Type B pancreatic cell (in vitro differentiated cells): Measurements from ENCODE around the gene SLC49A4. TPM values are rescaled to one million over a fixed set of nuclear protein-coding genes. Genes with fewer than 3 reads are reported as not detected.
A peak's percentile ranks its signal among the peaks of the same experiment; 100 is the strongest.

Experiments
- DNase-seq: peaks from one replicate; pipeline ENCODE4 v3.0.0; 2021; ENCODE audit warnings: mixed read lengths; ENCODE audit not compliant: unreplicated experiment; ENCODE audit errors: extremely low spot score
- H3K27ac Mint-ChIP-seq: 2 replicates; pipeline ENCODE4 v1.8.0; 2021; ENCODE audit warnings: mild to moderate bottlenecking, mixed read lengths
- H3K27me3 Mint-ChIP-seq: 2 replicates; pipeline ENCODE4 v1.8.0; 2021; ENCODE audit warnings: mixed read lengths
- H3K36me3 Mint-ChIP-seq: 2 replicates; pipeline ENCODE4 v1.8.0; 2021; ENCODE audit warnings: mixed read lengths
- H3K4me1 Mint-ChIP-seq: one replicate; pipeline ENCODE4 v1.8.0; 2021; ENCODE audit warnings: mixed read lengths; ENCODE audit not compliant: unreplicated experiment
- H3K4me3 Mint-ChIP-seq: 2 replicates; pipeline ENCODE4 v1.8.0; 2021; ENCODE audit warnings: mild to moderate bottlenecking, mixed read lengths
- H3K9me3 Mint-ChIP-seq: 2 replicates; pipeline ENCODE4 v1.8.0; 2021; ENCODE audit warnings: mixed read lengths
- total RNA-seq: library from RNA; stranded (reverse); gene quantifications from 2 replicates; pipeline ENCODE4 v1.2.1, GENCODE V29; 2021; ENCODE audit warnings: low replicate concordance
- TF ChIP-seq, protein P1 (sequence below): fragments of 200-600 bp; sonication (generic); conservative IDR thresholded peaks from 2 replicates; pipeline ENCODE4 v1.5.0; 2021; ENCODE audit warnings: antibody characterized with exemption, mild to moderate bottlenecking

SLC49A4 gene
- total RNA-seq, 1 donor from 2014 or later, result 19.4 TPM

DNA sequence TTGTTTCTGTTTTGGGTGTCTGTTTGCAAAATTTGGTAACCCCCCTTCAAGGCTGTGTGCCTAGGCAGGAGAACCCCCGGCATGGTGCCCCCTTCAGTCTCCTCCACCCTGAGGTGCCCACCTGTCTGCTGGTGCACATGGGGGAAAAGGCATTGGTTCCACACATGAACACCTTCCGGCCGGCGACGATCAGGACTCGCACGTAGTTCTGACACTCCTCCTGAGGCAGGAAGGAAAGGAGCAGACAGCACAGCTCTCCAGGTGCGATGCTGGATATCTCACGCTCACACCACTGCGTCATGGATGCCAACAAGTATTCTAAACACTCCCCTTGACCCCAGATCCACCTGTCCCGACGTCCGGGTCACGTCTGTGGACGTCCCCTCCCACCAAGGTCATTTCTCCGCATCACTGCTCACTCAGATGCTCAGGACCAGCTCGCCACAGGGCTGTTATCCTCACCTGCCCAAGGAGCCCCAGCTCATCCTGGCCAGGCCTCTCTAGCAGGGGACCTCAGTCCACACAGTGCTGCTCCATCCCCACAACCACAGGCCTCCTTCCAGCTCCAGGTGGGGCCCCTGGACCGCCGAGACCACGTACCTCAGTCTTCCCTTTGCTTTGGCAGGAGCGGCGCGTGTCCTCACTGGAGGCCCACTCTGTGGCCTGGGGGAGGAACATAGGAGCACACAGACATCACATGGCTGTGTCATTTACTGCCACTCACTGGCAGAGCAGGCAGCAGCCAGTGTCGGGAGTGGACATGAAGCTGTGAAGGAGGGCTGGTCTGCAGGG lies 133.7 kb downstream of the SLC49A4 start:
- Mint-ChIP-seq H3K36me3 (peaks cover 2% of the 10 kb centered on the region), H3K4me1 (peaks cover 10% of the 10 kb centered on the region), H3K9me3 (no peaks in the 10 kb centered on the region), H3K27me3 (peaks cover 17% of the 10 kb centered on the region), H3K4me3 (no peak overlapping the region), H3K27ac (peak overlapping the region; percentile 30)
- DNase-seq, result no peak
- TF ChIP-seq, protein P1, sequence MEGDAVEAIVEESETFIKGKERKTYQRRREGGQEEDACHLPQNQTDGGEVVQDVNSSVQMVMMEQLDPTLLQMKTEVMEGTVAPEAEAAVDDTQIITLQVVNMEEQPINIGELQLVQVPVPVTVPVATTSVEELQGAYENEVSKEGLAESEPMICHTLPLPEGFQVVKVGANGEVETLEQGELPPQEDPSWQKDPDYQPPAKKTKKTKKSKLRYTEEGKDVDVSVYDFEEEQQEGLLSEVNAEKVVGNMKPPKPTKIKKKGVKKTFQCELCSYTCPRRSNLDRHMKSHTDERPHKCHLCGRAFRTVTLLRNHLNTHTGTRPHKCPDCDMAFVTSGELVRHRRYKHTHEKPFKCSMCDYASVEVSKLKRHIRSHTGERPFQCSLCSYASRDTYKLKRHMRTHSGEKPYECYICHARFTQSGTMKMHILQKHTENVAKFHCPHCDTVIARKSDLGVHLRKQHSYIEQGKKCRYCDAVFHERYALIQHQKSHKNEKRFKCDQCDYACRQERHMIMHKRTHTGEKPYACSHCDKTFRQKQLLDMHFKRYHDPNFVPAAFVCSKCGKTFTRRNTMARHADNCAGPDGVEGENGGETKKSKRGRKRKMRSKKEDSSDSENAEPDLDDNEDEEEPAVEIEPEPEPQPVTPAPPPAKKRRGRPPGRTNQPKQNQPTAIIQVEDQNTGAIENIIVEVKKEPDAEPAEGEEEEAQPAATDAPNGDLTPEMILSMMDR, result no peak

DNA sequence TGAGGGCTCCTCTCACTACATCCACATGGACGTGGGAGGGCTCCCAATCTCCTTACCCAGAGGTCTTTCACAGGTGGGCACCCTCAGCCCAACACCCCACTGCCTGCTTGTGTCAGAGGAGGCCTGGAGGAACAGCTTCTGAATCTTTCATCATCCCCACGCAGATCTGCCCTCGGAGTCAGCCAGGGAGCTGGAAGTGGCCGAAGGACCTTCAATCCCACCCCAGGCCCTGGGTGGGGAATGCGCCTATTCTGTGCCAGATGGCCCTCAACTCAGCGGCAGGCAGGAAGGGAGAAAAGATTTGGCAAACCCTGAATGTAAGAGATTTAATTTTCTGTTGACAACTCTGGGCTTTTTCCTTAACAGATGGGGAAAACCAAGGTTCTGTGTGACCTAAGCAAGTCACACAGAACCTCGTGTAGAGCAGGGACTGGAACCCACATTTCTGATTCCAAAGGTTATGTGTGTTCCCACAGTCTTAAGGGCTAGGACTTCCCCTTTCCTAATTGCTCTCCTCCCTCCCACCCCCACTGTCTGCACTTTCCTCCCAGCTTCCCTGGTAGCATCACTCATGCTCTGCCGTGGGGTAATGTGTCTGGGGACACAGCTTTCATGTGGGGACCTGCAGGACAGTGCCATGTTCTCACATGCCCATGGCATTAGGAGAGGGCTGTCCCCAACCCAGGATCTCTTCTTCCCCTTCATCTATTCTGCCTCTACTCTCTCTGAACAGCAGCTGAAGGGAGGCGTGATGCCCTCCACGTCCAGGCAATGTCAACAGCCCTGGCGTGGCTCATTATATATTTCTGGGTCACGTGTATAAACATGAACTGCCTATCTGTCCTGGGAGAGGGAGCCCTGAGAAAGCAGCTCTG lies 134.6 kb downstream of the SLC49A4 start:
- Mint-ChIP-seq H3K4me1 (peaks cover 10% of the 10 kb centered on the region), H3K9me3 (no peaks in the 10 kb centered on the region), H3K4me3 (no peak overlapping the region), H3K27ac (peak overlapping the region; percentile 39), H3K27me3 (peaks cover 17% of the 10 kb centered on the region), H3K36me3 (peaks cover 3% of the 10 kb centered on the region)
- DNase-seq, result no peak
- TF ChIP-seq, protein P1, result no peak

DNA sequence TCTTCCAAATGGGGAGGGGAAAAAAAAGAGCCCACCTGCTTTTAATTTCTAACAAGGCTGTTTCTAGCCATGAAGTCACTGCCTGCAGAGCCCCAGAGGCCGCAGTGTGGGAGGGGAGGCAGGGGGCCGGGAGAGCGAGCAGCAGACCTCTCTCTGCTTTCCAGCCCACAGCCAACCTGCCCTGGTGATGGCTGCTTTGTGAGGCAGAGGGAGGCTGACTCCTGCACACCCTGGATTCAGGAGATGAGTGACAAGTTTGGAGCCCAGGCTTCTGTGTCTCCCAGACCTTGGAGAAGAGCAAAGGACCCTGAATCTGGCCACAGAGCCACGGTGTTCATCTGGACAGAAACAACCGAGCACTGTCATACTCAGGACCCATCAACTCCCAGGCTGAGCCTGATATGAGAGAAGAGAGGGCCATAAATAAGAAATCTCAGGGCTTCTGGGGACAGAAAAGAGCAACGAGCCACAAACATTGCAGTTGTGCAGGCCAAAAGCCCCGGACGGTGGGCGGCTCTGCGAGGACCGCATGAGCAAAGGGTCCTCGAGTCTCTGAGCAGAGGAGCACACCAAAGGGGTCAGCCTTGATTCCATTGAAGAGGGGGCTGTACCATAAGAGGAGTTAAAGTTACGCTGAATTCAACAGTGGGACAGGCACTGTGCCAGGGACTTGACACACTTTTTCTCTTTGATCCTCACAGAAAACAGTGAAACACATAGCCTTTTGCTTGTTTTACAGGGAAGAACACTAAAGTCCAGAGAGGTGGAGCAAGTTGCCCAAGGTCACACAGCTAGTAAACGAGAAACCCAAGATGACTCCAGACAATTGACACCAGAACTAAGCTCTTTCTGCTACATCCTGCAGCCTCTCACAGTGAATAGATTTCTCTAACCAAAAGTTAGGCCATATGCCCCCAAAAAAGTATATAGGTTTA lies 135.5 kb downstream of the SLC49A4 start:
- no peak overlapping the region for H3K27ac Mint-ChIP-seq
- peaks cover 10% of the 10 kb centered on the region for H3K4me1 Mint-ChIP-seq
- H3K27me3 Mint-ChIP-seq, result peaks cover 17% of the 10 kb centered on the region
- peaks cover 3% of the 10 kb centered on the region for H3K36me3 Mint-ChIP-seq
- no peak overlapping the region for H3K4me3 Mint-ChIP-seq
- H3K9me3 Mint-ChIP-seq, result no peaks in the 10 kb centered on the region
- no peak for DNase-seq
- TF ChIP-seq, protein P1, result no peak

Other genes starting within 250 kb of the SLC49A4 start
- 11.1 and 23.0 TPM in 2 replicates for gene PARP9, start 230.8 kb upstream of the SLC49A4 start, total RNA-seq
- 17.3 and 34.9 TPM in 2 replicates for gene DTX3L, start 230.7 kb upstream of the SLC49A4 start, total RNA-seq
- gene PARP15, start 217.4 kb upstream of the SLC49A4 start, total RNA-seq, result 0.26 and 0.29 TPM in 2 replicates
- 20.7 and 27.1 TPM in 2 replicates for gene PARP14, start 114.2 kb upstream of the SLC49A4 start, total RNA-seq
- 5.8 and 9.1 TPM in 2 replicates for gene HSPBAP1, start 1.2 kb upstream of the SLC49A4 start, total RNA-seq
- 0.50 and 12.8 TPM in 2 replicates for gene SEMA5B, start 232.7 kb downstream of the SLC49A4 start, total RNA-seq